ENCODE data around the gene IQGAP1.

DNA sequence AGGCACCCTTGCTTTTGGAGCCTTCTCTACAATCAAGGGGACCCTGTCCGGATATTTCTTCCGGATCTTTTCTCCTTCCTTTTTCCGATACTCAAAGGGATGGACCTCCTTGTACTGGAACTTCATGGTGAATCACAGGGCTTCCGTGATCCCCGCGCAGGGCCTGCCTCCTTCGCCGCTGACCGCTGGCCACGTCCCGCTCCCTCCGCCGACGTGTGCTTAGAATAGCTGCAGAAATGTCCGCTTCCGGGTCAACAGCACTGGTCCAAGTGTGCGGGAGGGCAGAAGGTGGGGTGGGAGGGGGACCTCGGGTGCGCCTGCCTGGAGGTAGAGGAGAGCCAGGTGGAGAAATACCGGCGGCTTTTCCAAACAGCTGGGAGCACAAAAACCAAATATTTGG, 39.0 kb upstream of the IQGAP1 start:
- TF ChIP-seq CTCF (IDR thresholded peaks at IDR 0.05) (no peak), POLR2A (IDR thresholded peaks at IDR 0.05) (no peak)

Measured in Peyer's patch (tissue), 4 donors.